ENCODE measurements around the gene TMPRSS2. TPM values are rescaled to one million over a fixed set of nuclear protein-coding genes. Genes with fewer than 3 reads are reported as not detected.

The TMPRSS2 gene
- total RNA-seq, 1 donor from 2014 or later, result 8.2 TPM

GRCh38 chr21:41445465-41445862, 62.5 kb downstream of the TMPRSS2 start:
- H3K36me3 ChIP-seq (ENCODE audit: control insufficient read depth, insufficient read depth, low read length), result no peaks in the 10 kb centered on the region
- TF ChIP-seq, protein P1, sequence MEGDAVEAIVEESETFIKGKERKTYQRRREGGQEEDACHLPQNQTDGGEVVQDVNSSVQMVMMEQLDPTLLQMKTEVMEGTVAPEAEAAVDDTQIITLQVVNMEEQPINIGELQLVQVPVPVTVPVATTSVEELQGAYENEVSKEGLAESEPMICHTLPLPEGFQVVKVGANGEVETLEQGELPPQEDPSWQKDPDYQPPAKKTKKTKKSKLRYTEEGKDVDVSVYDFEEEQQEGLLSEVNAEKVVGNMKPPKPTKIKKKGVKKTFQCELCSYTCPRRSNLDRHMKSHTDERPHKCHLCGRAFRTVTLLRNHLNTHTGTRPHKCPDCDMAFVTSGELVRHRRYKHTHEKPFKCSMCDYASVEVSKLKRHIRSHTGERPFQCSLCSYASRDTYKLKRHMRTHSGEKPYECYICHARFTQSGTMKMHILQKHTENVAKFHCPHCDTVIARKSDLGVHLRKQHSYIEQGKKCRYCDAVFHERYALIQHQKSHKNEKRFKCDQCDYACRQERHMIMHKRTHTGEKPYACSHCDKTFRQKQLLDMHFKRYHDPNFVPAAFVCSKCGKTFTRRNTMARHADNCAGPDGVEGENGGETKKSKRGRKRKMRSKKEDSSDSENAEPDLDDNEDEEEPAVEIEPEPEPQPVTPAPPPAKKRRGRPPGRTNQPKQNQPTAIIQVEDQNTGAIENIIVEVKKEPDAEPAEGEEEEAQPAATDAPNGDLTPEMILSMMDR (IDR thresholded peaks at IDR 0.05; ENCODE audit: insufficient read depth, low read length, poor library complexity, severe bottlenecking), result no peak
- no peak overlapping the region for H3K4me3 ChIP-seq (ENCODE audit: low read depth, low read length)
- no peak for DNase-seq (ENCODE audit: low read depth)
- H3K27me3 ChIP-seq (ENCODE audit: control insufficient read depth, insufficient read depth, low read length), result no peaks in the 10 kb centered on the region

DNA sequence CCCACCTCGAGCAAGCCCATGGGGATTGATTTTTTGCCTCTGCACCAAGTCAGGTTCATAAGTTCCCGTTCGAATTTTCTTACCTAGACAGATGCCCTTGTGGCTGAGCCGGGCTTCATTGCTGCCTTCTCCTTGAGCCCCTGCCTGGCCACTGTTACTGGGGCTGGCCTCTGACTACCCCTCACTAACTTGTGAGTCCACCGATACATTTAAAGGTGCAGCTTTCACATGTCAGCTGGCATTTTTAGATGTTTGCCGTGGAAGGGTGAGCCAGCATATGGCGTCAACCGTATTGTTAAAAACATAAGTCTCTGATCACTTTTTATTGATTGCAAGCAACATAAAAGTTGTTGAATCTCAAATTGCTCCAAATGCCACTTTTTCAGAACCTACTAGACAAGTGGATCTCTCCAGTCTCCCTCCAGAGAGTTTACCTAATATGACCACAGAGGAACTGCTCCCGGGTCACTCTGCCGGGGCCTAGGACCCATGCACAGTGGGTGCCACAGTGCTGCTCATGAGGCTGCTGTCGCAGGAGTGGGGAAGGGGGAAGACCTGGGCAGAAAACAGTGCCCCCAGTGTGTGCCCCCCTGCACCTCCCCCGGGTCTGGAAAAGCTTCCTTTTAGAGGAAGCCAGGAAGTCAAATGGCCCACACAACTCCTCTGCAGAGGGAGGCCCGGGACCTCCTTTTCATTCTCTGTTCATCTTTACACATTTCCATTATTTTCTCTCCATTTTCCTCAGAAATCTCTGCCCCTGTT, 63.1 kb downstream of the TMPRSS2 start:
- no peak overlapping the region for H3K4me3 ChIP-seq (ENCODE audit: low read depth, low read length)
- DNase-seq (ENCODE audit: low read depth), result no peak
- H3K27me3 ChIP-seq (ENCODE audit: control insufficient read depth, insufficient read depth, low read length), result no peaks in the 10 kb centered on the region
- no peaks in the 10 kb centered on the region for H3K36me3 ChIP-seq (ENCODE audit: control insufficient read depth, insufficient read depth, low read length)
- TF ChIP-seq, protein P1 (IDR thresholded peaks at IDR 0.05; ENCODE audit: insufficient read depth, low read length, poor library complexity, severe bottlenecking), result no peak

DNA sequence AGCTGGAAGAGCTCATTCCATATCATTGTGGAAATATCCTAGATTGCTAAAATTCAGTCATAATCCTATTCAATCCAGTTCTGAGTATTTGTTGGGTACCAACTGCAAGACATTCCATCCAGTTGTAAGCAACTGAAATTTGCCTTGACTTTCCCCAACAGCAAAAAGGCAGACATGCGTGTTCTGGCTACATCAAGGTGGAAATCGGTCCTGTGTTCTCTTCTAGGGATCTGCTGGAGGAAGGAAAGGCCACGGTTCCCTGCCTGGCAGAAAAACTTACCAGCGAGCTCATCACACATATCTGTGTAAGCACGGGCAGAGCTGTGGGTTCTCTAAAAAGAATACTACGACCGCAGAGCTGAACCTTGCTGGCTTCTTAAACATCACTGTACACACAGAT, 64.4 kb downstream of the TMPRSS2 start:
- no peaks in the 10 kb centered on the region for H3K36me3 ChIP-seq (ENCODE audit: control insufficient read depth, insufficient read depth, low read length)

GRCh38 chr21:41442481-41443186, 65.3 kb downstream of the TMPRSS2 start:
- Histone ChIP-seq H3K27me3 (ENCODE audit: control insufficient read depth, insufficient read depth, low read length) (no peaks in the 10 kb centered on the region), H3K4me3 (ENCODE audit: low read depth, low read length) (no peak overlapping the region), H3K36me3 (ENCODE audit: control insufficient read depth, insufficient read depth, low read length) (no peaks in the 10 kb centered on the region)
- TF ChIP-seq, protein P1 (IDR thresholded peaks at IDR 0.05; ENCODE audit: insufficient read depth, low read length, poor library complexity, severe bottlenecking), result no peak
- DNase-seq (ENCODE audit: low read depth), result no peak

More for the DNA sequence above, 64.4 kb downstream of the TMPRSS2 start:
- H3K27me3 ChIP-seq (ENCODE audit: control insufficient read depth, insufficient read depth, low read length), result no peaks in the 10 kb centered on the region
- no peak for DNase-seq (ENCODE audit: low read depth)
- H3K4me3 ChIP-seq (ENCODE audit: low read depth, low read length), result no peak overlapping the region
- TF ChIP-seq, protein P1 (IDR thresholded peaks at IDR 0.05; ENCODE audit: insufficient read depth, low read length, poor library complexity, severe bottlenecking), result no peak

DNA sequence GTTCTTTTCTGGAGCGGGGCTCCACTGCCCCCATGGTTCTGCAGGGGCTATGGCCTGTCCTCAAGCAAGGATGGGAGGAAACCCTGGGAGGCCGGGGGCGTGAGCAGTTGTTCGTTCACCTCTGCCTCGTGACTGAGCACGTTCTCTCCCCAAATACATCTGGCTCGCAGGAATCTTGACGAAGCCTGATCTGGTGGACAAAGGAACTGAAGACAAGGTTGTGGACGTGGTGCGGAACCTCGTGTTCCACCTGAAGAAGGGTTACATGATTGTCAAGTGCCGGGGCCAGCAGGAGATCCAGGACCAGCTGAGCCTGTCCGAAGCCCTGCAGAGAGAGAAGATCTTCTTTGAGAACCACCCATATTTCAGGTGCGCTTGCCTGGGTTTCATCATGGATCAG, 66.4 kb downstream of the TMPRSS2 start:
- H3K4me3 ChIP-seq (ENCODE audit: low read depth, low read length), result no peak overlapping the region
- H3K27me3 ChIP-seq (ENCODE audit: control insufficient read depth, insufficient read depth, low read length), result no peaks in the 10 kb centered on the region
- H3K36me3 ChIP-seq (ENCODE audit: control insufficient read depth, insufficient read depth, low read length), result no peaks in the 10 kb centered on the region
- TF ChIP-seq, protein P1 (IDR thresholded peaks at IDR 0.05; ENCODE audit: insufficient read depth, low read length, poor library complexity, severe bottlenecking), result no peak
- DNase-seq (ENCODE audit: low read depth), result no peak
